ENCODE results near the gene IQSEC1.

The IQSEC1 gene

GRCh38 chr3:13028010-13028821, 45.0 kb downstream of the IQSEC1 start:
- TF ChIP-seq CTCF (IDR thresholded peaks at IDR 0.05; ENCODE audit: insufficient read depth, low read length, poor library complexity, severe bottlenecking), result no peak
- no peak for TF ChIP-seq EZH2phosphoT487 (conservative IDR thresholded peaks at IDR 0.05; ENCODE audit: low read length)
- H3F3A ChIP-seq (ENCODE audit: insufficient read depth), result no peaks in the 10 kb centered on the region
- no peaks in the 10 kb centered on the region for H3K9me2 ChIP-seq (replicated peaks; ENCODE audit: insufficient read depth, low read length)
- H3K9me3 ChIP-seq (ENCODE audit: insufficient read depth, low read length), result no peaks in the 10 kb centered on the region
- H3K27ac ChIP-seq (ENCODE audit: low read depth, low read length), result no peak overlapping the region
- H2AFZ ChIP-seq (ENCODE audit: low read depth, low read length, severe bottlenecking), result no peak overlapping the region
- H3K79me2 ChIP-seq (ENCODE audit: insufficient read depth, low read length), result no peaks in the 10 kb centered on the region
- H3K27me3 ChIP-seq (ENCODE audit: low read length), result peaks cover 2% of the 10 kb centered on the region; the same call in 1 of the 2 replicates
- H4K20me1 ChIP-seq (ENCODE audit: low read depth, low read length), result no peaks in the 10 kb centered on the region
- no peak overlapping the region for H3K4me3 ChIP-seq (ENCODE audit: insufficient read depth, low read length, poor library complexity, severe bottlenecking)
- no peak overlapping the region for H3K4me2 ChIP-seq (ENCODE audit: low read depth, low read length, poor library complexity, severe bottlenecking)
- H3K9ac ChIP-seq (ENCODE audit: low read length), result no peak overlapping the region
- no peaks in the 10 kb centered on the region for H3K36me3 ChIP-seq (ENCODE audit: low read length)

GRCh38 chr3:13027154-13027553, 46.1 kb downstream of the IQSEC1 start:
- no peaks in the 10 kb centered on the region for H4K20me1 ChIP-seq (ENCODE audit: low read depth, low read length)

DNA sequence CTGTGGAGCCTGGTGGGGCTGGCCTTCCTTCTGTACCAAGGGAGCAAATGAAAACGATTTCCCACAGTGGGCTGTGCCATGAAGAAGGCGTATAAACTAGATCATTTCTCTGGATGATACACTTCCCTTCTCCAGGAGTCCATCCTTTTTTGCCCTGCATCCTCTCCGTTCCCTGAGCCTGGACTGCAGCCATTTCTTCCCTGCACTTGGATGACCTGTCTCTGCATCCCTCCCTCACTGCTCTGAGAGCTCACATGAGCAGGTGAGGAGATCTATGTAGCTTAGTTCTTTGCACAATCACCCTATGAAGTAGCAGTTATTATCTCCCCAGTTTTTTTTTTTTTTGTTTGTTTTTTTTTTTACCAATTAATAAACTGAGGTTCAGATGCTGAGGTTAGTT, 46.7 kb downstream of the IQSEC1 start:
- no peak overlapping the region for H3K9ac ChIP-seq (ENCODE audit: low read length)
- no peak for TF ChIP-seq EZH2phosphoT487 (conservative IDR thresholded peaks at IDR 0.05; ENCODE audit: low read length)
- no peak for TF ChIP-seq CTCF (IDR thresholded peaks at IDR 0.05; ENCODE audit: insufficient read depth, low read length, poor library complexity, severe bottlenecking)
- H3K9me3 ChIP-seq (ENCODE audit: insufficient read depth, low read length), result no peaks in the 10 kb centered on the region
- H2AFZ ChIP-seq (ENCODE audit: low read depth, low read length, severe bottlenecking), result no peak overlapping the region
- no peaks in the 10 kb centered on the region for H3F3A ChIP-seq (ENCODE audit: insufficient read depth)
- H3K36me3 ChIP-seq (ENCODE audit: low read length), result no peaks in the 10 kb centered on the region
- H3K4me3 ChIP-seq (ENCODE audit: insufficient read depth, low read length, poor library complexity, severe bottlenecking), result no peak overlapping the region
- H3K9me2 ChIP-seq (replicated peaks; ENCODE audit: insufficient read depth, low read length), result no peaks in the 10 kb centered on the region
- H3K27ac ChIP-seq (ENCODE audit: low read depth, low read length), result no peak overlapping the region
- H3K27me3 ChIP-seq (ENCODE audit: low read length), result peaks cover 2% of the 10 kb centered on the region; the same call in 1 of the 2 replicates
- no peaks in the 10 kb centered on the region for H4K20me1 ChIP-seq (ENCODE audit: low read depth, low read length)
- H3K79me2 ChIP-seq (ENCODE audit: insufficient read depth, low read length), result no peaks in the 10 kb centered on the region
- no peak overlapping the region for H3K4me2 ChIP-seq (ENCODE audit: low read depth, low read length, poor library complexity, severe bottlenecking)

More at GRCh38 chr3:13027154-13027553, 46.1 kb downstream of the IQSEC1 start:
- no peak overlapping the region for H3K4me3 ChIP-seq (ENCODE audit: insufficient read depth, low read length, poor library complexity, severe bottlenecking)
- TF ChIP-seq EZH2phosphoT487 (conservative IDR thresholded peaks at IDR 0.05; ENCODE audit: low read length), result no peak
- TF ChIP-seq CTCF (IDR thresholded peaks at IDR 0.05; ENCODE audit: insufficient read depth, low read length, poor library complexity, severe bottlenecking), result no peak
- no peak overlapping the region for H2AFZ ChIP-seq (ENCODE audit: low read depth, low read length, severe bottlenecking)
- H3K9me2 ChIP-seq (replicated peaks; ENCODE audit: insufficient read depth, low read length), result no peaks in the 10 kb centered on the region
- H3K4me2 ChIP-seq (ENCODE audit: low read depth, low read length, poor library complexity, severe bottlenecking), result no peak overlapping the region
- H3K27ac ChIP-seq (ENCODE audit: low read depth, low read length), result no peak overlapping the region
- peaks cover 2% of the 10 kb centered on the region; the same call in 1 of the 2 replicates for H3K27me3 ChIP-seq (ENCODE audit: low read length)
- H3K9ac ChIP-seq (ENCODE audit: low read length), result no peak overlapping the region
- H3F3A ChIP-seq (ENCODE audit: insufficient read depth), result no peaks in the 10 kb centered on the region
- no peaks in the 10 kb centered on the region for H3K36me3 ChIP-seq (ENCODE audit: low read length)
- no peaks in the 10 kb centered on the region for H3K79me2 ChIP-seq (ENCODE audit: insufficient read depth, low read length)
- no peaks in the 10 kb centered on the region for H3K9me3 ChIP-seq (ENCODE audit: insufficient read depth, low read length)
